Measurements from ENCODE around the gene MAN1C1.

The MAN1C1 gene

DNA sequence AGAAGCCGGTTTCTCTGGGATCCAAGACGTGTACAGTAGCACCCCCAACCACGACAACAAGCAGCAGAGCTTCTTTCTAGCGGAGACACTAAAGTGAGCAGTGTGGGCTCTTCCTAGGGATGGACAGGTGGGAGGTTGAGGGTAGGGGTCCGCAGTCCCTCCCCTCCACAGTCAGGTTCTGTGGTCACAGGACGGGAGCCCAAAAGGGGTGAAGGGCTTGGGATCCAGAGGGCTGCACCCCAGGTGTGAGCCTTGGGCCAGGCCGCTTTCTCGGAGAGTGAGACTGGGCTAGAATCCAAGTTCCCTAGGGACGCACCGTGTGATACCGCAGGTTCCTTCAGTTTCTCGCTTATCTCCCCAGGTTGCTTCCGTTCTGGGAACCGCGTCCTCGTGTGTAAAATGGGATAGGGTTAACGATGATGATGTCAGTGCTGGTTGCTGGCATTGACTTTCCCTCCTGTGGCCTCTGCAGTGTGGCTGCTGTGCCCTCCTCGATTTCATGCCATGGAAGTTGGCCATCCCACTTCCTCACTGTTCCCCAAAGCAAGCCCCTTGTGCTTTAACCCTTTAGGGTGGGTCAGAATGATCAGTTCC is 166.1 kb downstream of the MAN1C1 start:
- DNase-seq (ENCODE audit: low read depth), result no peak

GRCh38 chr1:25784575-25785051 is 168.0 kb downstream of the MAN1C1 start:
- DNase-seq (ENCODE audit: low read depth), result no peak

DNA sequence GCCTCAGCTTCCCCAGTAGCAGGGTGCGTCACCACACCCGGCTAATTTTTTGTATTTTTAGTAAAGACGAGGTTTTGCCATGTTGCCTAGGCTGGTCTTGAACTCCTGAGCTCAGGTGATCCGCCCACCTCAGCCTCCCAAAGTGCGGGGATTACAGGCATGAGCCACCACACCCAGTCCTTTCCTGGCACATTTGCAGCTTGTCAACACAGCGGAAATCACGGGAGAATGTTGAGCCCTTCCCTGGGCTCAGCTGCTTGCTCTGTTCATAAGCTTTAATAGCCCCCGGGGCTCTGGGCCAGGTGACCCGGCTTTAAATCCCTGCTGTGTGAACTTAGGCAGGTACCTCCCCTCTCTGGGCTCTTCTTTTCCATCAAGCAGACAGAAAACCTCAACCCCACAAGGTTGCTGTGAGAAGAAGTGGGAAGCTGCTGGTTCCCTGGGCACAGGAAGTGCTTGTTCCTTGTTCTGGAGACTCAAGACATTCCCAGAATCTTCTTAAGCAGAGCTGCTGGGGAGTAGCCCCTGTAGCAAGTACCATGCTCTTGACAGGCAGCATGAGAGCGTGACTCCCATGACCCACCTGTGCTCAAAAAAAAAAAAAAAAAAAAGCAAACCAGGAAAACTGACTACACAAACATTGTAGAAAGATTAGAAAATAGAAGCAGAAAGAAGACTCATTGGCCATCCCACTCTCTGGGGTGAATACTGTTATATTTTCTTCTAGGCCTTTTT is 168.9 kb downstream of the MAN1C1 start:
- DNase-seq (ENCODE audit: low read depth), result no peak

GRCh38 chr1:25786887-25787759 is 170.5 kb downstream of the MAN1C1 start:
- DNase-seq (ENCODE audit: low read depth), result no peak

GRCh38 chr1:25787760-25788166 is 171.2 kb downstream of the MAN1C1 start:
- DNase-seq (ENCODE audit: low read depth), result no peak

- no peak for DNase-seq (ENCODE audit: low read depth)
These were observed 173.9 kb downstream of the MAN1C1 start for GRCh38 chr1:25790472-25790871.

GRCh38 chr1:25792115-25792514 is 175.5 kb downstream of the MAN1C1 start:
- no peak for DNase-seq (ENCODE audit: low read depth)

- DNase-seq (ENCODE audit: low read depth), result no peak
These were observed 177.1 kb downstream of the MAN1C1 start for GRCh38 chr1:25793585-25794170.

- no peak for DNase-seq (ENCODE audit: low read depth)
These were observed 177.7 kb downstream of the MAN1C1 start for GRCh38 chr1:25794325-25794724.

- DNase-seq (ENCODE audit: low read depth), result no peak
These were observed 178.6 kb downstream of the MAN1C1 start for GRCh38 chr1:25795211-25795610.

- no peak for DNase-seq (ENCODE audit: low read depth)
These were observed 179.6 kb downstream of the MAN1C1 start for GRCh38 chr1:25795946-25796810.

GRCh38 chr1:25796811-25797458 is 180.3 kb downstream of the MAN1C1 start:
- peak; percentile 82 for DNase-seq (ENCODE audit: low read depth)

GRCh38 chr1:25797939-25798338 is 181.3 kb downstream of the MAN1C1 start:
- DNase-seq (ENCODE audit: low read depth), result no peak

DNA sequence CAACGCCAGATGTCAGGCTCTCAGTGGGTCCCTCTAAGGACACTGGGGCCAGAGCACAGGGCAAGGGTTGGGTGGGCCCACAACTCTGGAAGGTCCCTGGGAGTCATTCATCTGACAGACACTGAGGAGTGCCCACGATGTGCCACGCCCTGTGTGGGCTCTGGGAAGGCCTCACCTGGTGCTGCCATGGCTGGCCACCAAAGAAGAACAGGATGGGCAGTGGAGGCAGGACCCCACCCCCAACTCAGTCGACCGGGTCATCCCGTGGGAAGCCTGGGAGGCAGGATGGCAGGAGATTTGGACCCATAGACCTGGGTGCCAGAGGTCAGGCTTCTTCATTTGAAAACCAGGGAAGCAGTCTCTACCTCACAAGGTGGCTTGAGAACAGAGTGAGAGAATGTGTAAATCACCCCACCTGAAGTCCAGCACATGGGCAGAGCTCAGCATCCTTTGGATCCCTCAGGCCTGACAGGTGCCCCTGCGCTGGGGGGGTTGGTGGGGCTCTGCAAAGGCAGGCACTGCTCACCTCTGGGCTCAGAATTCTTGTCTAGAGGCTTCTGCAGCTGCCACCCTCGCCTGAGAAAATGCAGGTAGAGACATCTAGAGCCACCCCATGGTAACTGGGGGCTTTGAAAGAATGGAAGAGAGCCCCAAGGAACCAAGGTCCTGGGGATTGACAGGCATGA is 182.2 kb downstream of the MAN1C1 start:
- DNase-seq (ENCODE audit: low read depth), result no peak

GRCh38 chr1:25799352-25799934 is 182.9 kb downstream of the MAN1C1 start:
- no peak for DNase-seq (ENCODE audit: low read depth)

DNA sequence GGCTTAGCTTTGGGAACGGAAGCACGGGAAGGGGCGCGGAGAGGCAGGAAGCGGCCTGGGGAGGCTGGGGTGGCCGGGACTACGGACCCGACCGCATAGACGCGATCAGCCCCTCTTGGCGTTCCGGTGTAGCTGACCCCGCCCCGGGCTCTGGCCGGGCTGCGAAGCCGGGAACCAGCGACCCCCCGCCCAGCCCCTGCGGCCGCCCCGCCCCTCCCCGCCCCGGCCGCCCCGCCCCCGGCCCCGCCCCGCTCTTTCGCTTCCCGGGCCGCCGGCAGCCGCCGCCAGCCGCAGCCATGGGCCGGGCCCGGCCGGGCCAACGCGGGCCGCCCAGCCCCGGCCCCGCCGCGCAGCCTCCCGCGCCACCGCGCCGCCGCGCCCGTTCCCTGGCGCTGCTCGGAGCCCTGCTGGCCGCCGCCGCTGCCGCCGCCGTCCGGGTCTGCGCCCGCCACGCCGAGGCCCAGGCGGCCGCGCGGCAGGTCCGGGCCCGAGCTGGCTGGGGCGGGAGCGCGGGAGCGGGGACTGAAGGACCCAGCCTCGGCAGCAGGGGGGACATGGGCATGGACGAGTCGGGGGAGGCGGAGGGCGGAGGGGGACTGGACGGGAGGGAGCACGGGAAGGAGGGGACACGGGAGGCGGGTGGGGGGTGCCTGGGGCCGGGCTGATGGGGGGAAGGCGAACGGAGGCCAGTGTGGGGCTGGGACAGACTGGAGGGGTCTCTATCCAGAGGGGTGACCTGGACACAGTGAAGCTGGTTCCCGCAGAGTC is 183.5 kb downstream of the MAN1C1 start, which contains the start of gene SELENON:
TSS of gene SELENON (plus strand) at position 259 of the 768 bp plus-strand sequence. CDS start at position 297, 38 bp downstream.
- no peak for DNase-seq (ENCODE audit: low read depth)

DNA sequence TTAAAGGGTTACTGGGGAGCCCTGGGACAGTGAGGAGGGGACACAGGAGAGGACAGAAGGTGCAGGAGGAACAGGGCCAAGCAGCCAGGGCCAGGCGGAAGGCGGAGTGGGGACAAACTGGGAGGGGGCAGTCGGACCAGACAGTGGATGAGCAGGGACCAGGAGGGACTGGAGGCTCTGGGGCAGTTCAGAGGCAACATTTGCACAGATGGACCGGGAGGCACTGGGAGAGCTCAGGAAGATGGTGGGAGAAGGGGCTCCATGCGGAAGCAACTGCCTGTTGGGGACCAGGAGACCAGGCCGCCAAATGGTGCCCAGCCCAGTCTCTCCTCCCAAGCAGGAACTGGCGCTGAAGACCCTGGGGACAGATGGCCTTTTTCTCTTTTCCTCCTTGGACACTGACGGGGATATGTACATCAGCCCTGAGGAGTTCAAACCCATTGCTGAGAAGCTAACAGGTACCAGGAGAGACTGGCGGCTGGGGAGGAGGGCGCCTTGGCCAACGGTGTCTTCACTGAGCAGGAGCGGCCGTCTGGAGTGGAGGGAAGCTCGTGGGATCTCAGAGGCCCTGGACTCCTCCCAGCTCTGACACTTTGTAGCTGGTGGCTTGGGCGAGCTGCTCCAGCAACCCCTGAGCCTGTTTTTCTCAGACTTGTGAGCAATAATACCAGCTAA is 184.2 kb downstream of the MAN1C1 start:
- no peak for DNase-seq (ENCODE audit: low read depth)

DNA sequence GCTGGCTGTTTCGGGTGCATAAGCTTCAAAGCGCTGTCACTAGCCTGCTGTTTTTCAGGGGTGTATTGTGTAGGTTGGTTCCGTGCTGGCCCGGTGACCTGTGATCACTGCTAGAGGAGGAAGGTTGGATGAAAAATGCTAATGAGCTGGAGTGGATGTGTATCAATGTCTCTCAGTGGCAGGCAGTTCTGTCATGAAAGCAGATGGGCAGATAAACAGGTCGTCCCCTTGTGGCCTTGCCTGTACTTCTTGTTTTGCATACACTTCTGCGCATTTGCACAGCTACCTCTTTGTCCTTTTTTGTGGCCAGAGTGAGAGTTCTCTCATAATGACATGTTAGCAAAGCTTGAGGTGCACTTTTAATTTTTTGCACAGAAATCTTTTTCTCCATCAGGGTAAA is 186.3 kb downstream of the MAN1C1 start:
- DNase-seq (ENCODE audit: low read depth), result no peak
